NT2/D1 (cell line): ENCODE results near the gene PIGN.

Source experiments
- DNase-seq: peaks from one replicate; pipeline ENCODE4 v3.0.0-alpha.2; 2011; ENCODE audit warnings: low read depth, low spot score
- H3K27me3 ChIP-seq: 2 replicates; pipeline ENCODE4 v1.6.0; 2011; ENCODE audit warnings: mild to moderate bottlenecking; ENCODE audit not compliant: insufficient read length, insufficient read depth
- H3K36me3 ChIP-seq: 2 replicates; pipeline ENCODE4 v1.6.1; 2011; ENCODE audit warnings: mild to moderate bottlenecking, low read length, mixed read lengths; ENCODE audit not compliant: insufficient read depth, insufficient read length
- H3K4me1 ChIP-seq: 2 replicates; pipeline ENCODE4 v1.5.1; 2011; ENCODE audit not compliant: insufficient read depth, insufficient read length
- H3K4me3 ChIP-seq: 2 replicates; pipeline ENCODE4 v1.5.1; 2011; ENCODE audit warnings: low read depth; ENCODE audit not compliant: insufficient read length
- H3K9ac ChIP-seq: 2 replicates; pipeline ENCODE4 v1.6.0; 2011; ENCODE audit warnings: low read depth; ENCODE audit not compliant: insufficient read length
- H3K9me3 ChIP-seq: 2 replicates; pipeline ENCODE4 v1.5.1; 2011; ENCODE audit warnings: mild to moderate bottlenecking, low read length; ENCODE audit not compliant: insufficient read depth
- SUZ12 ChIP-seq: IDR thresholded peaks from 2 replicates; pipeline ENCODE4 v1.6.1; 2011; ENCODE audit not compliant: insufficient read length, insufficient read depth; ENCODE audit errors: extremely low read depth
- YY1 ChIP-seq: IDR thresholded peaks from 2 replicates; pipeline ENCODE4 v1.6.1; 2011; ENCODE audit not compliant: insufficient read length, insufficient read depth
- ZNF274 ChIP-seq: IDR thresholded peaks from 2 replicates; pipeline ENCODE4 v1.6.1; 2011; ENCODE audit warnings: mild to moderate bottlenecking, low read depth, low read length

The PIGN gene

GRCh38 chr18:62072370-62072769 is 114.5 kb downstream of the PIGN start:
- no peaks in the 10 kb centered on the region for H3K4me1 ChIP-seq
- no peak for DNase-seq
- H3K9ac ChIP-seq: no peak overlapping the region
- TF ChIP-seq SUZ12 (no peak), ZNF274 (no peak), YY1 (no peak)
- no peak overlapping the region for H3K4me3 ChIP-seq
- H3K27me3 ChIP-seq: no peaks in the 10 kb centered on the region
- no peaks in the 10 kb centered on the region for H3K36me3 ChIP-seq
- no peaks in the 10 kb centered on the region for H3K9me3 ChIP-seq

GRCh38 chr18:62071071-62071470 is 115.8 kb downstream of the PIGN start:
- TF ChIP-seq ZNF274 (no peak), YY1 (no peak), SUZ12 (no peak)
- DNase-seq: no peak

GRCh38 chr18:62070302-62070701 is 116.6 kb downstream of the PIGN start:
- DNase-seq: no peak

More at GRCh38 chr18:62071071-62071470, 115.8 kb downstream of the PIGN start:
- H3K36me3 ChIP-seq: no peaks in the 10 kb centered on the region
- H3K4me3 ChIP-seq: no peak overlapping the region
- H3K27me3 ChIP-seq: no peaks in the 10 kb centered on the region
- H3K9me3 ChIP-seq: no peaks in the 10 kb centered on the region
- no peak overlapping the region for H3K9ac ChIP-seq
- H3K4me1 ChIP-seq: no peaks in the 10 kb centered on the region

GRCh38 chr18:62069556-62069955 is 117.3 kb downstream of the PIGN start:
- no peak for TF ChIP-seq YY1
- Histone ChIP-seq H3K27me3 (no peaks in the 10 kb centered on the region), H3K9me3 (no peaks in the 10 kb centered on the region), H3K36me3 (no peaks in the 10 kb centered on the region), H3K9ac (no peak overlapping the region), H3K4me3 (no peak overlapping the region), H3K4me1 (no peaks in the 10 kb centered on the region)
- DNase-seq: no peak

More at GRCh38 chr18:62070302-62070701, 116.6 kb downstream of the PIGN start:
- no peak overlapping the region for H3K4me3 ChIP-seq
- H3K27me3 ChIP-seq: no peaks in the 10 kb centered on the region
- H3K4me1 ChIP-seq: no peaks in the 10 kb centered on the region
- H3K9ac ChIP-seq: no peak overlapping the region
- TF ChIP-seq SUZ12 (no peak), ZNF274 (no peak), YY1 (no peak)
- H3K9me3 ChIP-seq: no peaks in the 10 kb centered on the region
- no peaks in the 10 kb centered on the region for H3K36me3 ChIP-seq

GRCh38 chr18:62066102-62066818 is 120.6 kb downstream of the PIGN start:
- Histone ChIP-seq H3K9me3 (no peaks in the 10 kb centered on the region), H3K4me1 (no peaks in the 10 kb centered on the region), H3K36me3 (no peaks in the 10 kb centered on the region), H3K4me3 (no peak overlapping the region), H3K9ac (no peak overlapping the region), H3K27me3 (no peaks in the 10 kb centered on the region)
- TF ChIP-seq ZNF274: no peak
- TF ChIP-seq YY1: no peak
- no peak for TF ChIP-seq SUZ12
- DNase-seq: no peak

GRCh38 chr18:62064361-62064760 is 122.5 kb downstream of the PIGN start:
- Histone ChIP-seq H3K4me3 (no peak overlapping the region), H3K36me3 (no peaks in the 10 kb centered on the region), H3K9ac (no peak overlapping the region), H3K4me1 (no peaks in the 10 kb centered on the region), H3K27me3 (no peaks in the 10 kb centered on the region), H3K9me3 (no peaks in the 10 kb centered on the region)
- TF ChIP-seq YY1 (no peak), ZNF274 (no peak), SUZ12 (no peak)
- DNase-seq: no peak

- DNase-seq: no peak
- no peaks in the 10 kb centered on the region for H3K27me3 ChIP-seq
- no peaks in the 10 kb centered on the region for H3K36me3 ChIP-seq
- H3K9ac ChIP-seq: no peak overlapping the region
- TF ChIP-seq YY1: no peak
- TF ChIP-seq ZNF274: no peak
- TF ChIP-seq SUZ12: no peak
- H3K9me3 ChIP-seq: no peaks in the 10 kb centered on the region
- H3K4me3 ChIP-seq: no peak overlapping the region
- H3K4me1 ChIP-seq: no peaks in the 10 kb centered on the region
These were observed 124.9 kb downstream of the PIGN start for GRCh38 chr18:62061821-62062478.
